Large intestine (tissue), 3 donors: ENCODE measurements around the gene FGFR1OP2. TPM values are rescaled to one million over a fixed set of nuclear protein-coding genes. Genes with fewer than 3 reads are reported as not detected.
A peak's percentile ranks its signal among the peaks of the same experiment; 100 is the strongest.
"Not testable (repeated sequence)": the region's sequence is repeated elsewhere in the genome, so short reads cannot be mapped to it uniquely, and the experiment has no call there.

Experiments
- DNase-seq, 2 donors: peaks; one replicate each; pipeline versions ENCODE4 v3.0.0 to v3.0.0-alpha.2; 2013
- H3K27ac ChIP-seq: one replicate; pipeline ENCODE4 v1.5.1; 2013; ENCODE audit warnings: low read length
- H3K27me3 ChIP-seq: 2 replicates; pipeline ENCODE4 v1.6.1; 2013; ENCODE audit warnings: low read length; ENCODE audit not compliant: control insufficient read depth, insufficient read depth
- H3K36me3 ChIP-seq: 2 replicates; pipeline ENCODE4 v1.6.1; 2013; ENCODE audit warnings: low read length; ENCODE audit not compliant: control insufficient read depth, insufficient read depth
- H3K4me1 ChIP-seq: one replicate; pipeline ENCODE4 v1.6.1; 2013; ENCODE audit warnings: low read length; ENCODE audit not compliant: control insufficient read depth, insufficient read depth
- H3K4me3 ChIP-seq: one replicate; pipeline ENCODE4 v1.5.1; 2013; ENCODE audit warnings: low read length
- H3K9me3 ChIP-seq: one replicate; pipeline ENCODE4 v1.6.1; 2013; ENCODE audit warnings: mild to moderate bottlenecking, low read depth, low read length, moderate library complexity; ENCODE audit not compliant: control insufficient read depth
- WGBS: methylation state at CpG from one replicate; pipeline ENCODE4 v1.1.5; 2013; ENCODE audit warnings: low lambda C conversion rate; ENCODE audit not compliant: insufficient coverage; 5-methylcytosine and 5-hydroxymethylcytosine counted together
- polyA plus RNA-seq: library from polyadenylated mRNA; unstranded; fragments of 120-200 nt; gene quantifications from one replicate; pipeline ENCODE4 v1.2.1, GENCODE V29; 2013

Gene FGFR1OP2
- polyA plus RNA-seq, 1 donor: 53.3 TPM

DNA sequence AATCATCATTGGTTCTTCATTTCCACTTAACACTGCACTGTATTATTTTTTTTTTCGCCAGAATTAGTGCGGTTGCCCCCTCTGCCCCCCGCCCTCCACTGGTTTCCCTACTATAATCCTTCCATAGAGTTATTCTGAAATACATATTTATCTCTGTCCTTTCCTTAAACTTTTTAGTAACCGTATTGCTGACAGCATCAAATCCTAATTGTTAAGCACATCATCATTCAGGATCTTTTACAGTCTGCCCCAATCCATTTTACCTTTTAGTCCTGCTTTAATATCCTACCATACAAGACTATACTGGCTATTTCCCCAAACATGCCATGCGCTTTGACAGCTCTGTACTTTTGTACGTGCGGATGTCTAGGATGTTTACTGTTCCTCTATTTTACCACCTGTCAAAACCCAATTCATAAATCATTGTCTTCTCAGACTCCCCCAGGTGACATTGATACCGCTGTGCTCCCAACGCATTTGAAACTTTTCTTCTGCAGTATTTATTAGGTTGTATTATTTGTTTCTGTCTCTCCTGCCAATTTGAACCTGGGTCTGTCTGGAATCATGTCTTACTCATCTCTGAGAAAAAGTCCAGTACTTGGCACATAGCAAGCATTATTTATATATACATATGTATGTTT lies 1.0 kb downstream of the FGFR1OP2 start:
- peak overlapping the region; percentile 97 for H3K27ac ChIP-seq
- no peaks in the 10 kb centered on the region for H3K27me3 ChIP-seq
- H3K36me3 ChIP-seq: no peaks in the 10 kb centered on the region
- H3K4me3 ChIP-seq: peak overlapping the region; percentile 98
- DNase-seq: peak; percentile 7 to 24
- WGBS: 0% methylated on average over 2 of the region's 9 CpGs
- peaks cover 8% of the 10 kb centered on the region for H3K4me1 ChIP-seq
- H3K9me3 ChIP-seq: no peaks in the 10 kb centered on the region

DNA sequence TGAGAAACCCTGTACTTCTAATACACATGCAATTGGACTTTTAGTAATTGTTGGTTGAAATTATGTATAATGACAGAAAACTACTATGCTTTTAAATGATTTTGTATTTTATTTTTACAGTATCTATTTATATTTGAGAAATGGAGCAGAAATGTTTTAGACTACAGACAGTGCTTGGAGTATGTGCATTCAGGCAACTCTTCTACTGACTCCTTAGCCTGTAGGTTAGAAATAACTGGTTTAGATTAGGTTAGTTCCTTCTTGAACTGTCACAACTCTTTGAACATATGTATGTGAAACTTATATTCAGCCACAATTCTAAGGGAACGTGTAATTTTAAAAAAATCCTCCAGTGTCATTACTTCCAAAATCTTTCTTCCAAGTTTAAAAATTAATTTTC lies 1.7 kb downstream of the FGFR1OP2 start:
- peaks cover 8% of the 10 kb centered on the region for H3K4me1 ChIP-seq
- no peaks in the 10 kb centered on the region for H3K27me3 ChIP-seq
- DNase-seq: no peak
- WGBS: 70% methylated on average over 1 of the region's 1 CpG
- H3K4me3 ChIP-seq: no peak overlapping the region
- H3K9me3 ChIP-seq: no peaks in the 10 kb centered on the region
- no peak overlapping the region for H3K27ac ChIP-seq
- no peaks in the 10 kb centered on the region for H3K36me3 ChIP-seq

DNA sequence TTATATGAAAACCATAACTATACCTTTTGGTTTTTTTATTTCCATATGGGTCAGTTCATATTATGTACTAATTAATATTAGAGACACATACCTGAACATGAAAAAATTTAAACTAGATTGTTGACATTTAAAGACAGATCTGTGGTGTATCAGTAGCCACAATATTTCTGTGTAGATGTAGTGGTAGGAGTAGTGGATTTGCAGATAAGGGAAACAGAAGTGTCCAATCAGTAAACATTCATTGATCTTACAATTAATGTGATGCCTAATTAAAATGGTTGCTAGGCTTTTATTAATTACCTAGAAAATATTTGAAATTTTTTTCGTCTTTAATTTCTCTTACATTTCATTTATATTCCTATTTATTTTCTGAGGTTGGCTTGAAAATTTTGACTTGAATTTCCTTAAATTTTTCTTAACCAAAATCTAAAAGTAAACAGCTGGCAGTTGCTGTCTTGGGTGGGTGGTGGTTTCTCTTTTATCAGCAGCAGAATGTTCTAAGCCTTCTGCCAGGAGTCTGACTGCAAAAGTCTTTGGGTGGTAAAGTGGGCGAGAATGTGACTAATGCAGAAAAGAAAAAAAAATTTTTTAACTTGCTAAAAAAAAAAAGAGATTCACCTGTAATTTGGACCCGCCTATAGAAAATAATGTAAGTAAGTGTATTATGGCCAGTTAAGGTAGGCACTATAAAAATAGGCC lies 2.4 kb downstream of the FGFR1OP2 start:
- H3K27me3 ChIP-seq: no peaks in the 10 kb centered on the region
- no peaks in the 10 kb centered on the region for H3K9me3 ChIP-seq
- peaks cover 8% of the 10 kb centered on the region for H3K4me1 ChIP-seq
- no peak for DNase-seq
- no peak overlapping the region for H3K27ac ChIP-seq
- no peaks in the 10 kb centered on the region for H3K36me3 ChIP-seq
- WGBS: 88% methylated on average over 2 of the region's 3 CpGs
- no peak overlapping the region for H3K4me3 ChIP-seq

DNA sequence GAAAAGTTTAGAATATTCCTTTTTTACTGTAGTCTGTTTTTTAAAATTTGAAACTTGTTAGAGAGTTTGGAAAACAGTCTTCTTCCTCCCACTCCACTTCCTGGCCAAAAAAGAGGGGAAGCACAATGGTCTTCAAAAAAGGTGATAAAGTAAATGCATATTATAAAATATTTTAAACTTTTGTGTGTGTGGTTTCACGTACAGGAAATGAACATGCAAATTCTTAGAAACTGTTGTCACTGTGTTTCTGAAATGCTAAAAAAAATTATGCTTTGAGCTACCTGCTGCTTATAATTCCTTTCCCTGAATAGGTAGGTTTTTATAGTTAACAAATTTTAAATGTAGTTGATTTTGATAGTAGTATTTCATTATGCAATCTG lies 2.9 kb downstream of the FGFR1OP2 start:
- no peak overlapping the region for H3K27ac ChIP-seq
- peaks cover 5% of the 10 kb centered on the region for H3K4me1 ChIP-seq
- no peaks in the 10 kb centered on the region for H3K9me3 ChIP-seq
- no peaks in the 10 kb centered on the region for H3K27me3 ChIP-seq
- WGBS: 100% methylated on average over 1 of the region's 1 CpG
- no peaks in the 10 kb centered on the region for H3K36me3 ChIP-seq
- no peak overlapping the region for H3K4me3 ChIP-seq
- no peak for DNase-seq

DNA sequence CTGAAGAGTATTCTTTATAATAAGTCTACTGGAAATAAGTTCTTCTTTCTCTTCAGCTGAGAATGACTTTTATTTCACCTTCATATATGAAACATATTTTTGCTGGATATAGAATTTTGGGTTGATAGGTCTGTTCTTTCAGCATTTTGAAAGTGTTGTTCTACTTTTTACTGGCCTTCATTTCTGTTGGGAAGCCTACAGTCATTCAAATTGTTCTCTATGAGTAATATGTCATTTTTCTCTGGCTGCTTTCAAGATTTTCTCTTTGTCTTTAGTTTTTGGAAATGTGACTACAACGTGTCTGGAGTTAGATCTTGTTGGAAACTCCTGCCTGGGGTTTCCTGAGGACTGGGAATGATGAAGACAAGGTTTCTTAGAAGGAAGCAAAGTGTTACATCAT lies 10.0 kb downstream of the FGFR1OP2 start:
- Histone ChIP-seq H3K4me3 (no peak overlapping the region), H3K9me3 (peaks cover 7% of the 10 kb centered on the region), H3K27ac (no peak overlapping the region), H3K36me3 (no peaks in the 10 kb centered on the region), H3K27me3 (no peaks in the 10 kb centered on the region), H3K4me1 (no peaks in the 10 kb centered on the region)
- no CpG with 5 or more reads among the region's 1 CpG for WGBS
- DNase-seq: no peak

DNA sequence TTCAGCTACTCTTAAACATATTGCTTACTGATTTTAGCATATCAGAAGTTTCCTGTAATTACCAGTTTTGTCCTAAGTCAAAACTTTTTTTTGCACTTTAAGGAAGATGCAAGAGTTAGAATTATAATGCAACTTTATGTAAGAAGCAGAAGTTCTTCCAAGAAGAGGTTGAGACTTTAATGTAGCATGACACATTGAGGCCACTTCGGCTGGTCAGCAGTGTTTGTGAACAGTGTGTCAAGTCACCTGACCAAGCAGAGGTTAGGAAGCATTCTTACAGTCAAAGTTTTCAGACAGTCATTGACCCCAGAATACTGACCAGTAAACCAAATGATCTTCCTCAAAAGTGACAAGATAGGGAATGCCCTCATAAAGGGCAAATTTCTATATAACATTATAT lies 15.2 kb downstream of the FGFR1OP2 start:
- WGBS: no CpG with 5 or more reads among the region's 1 CpG
- H3K9me3 ChIP-seq: peaks cover 4% of the 10 kb centered on the region
- no peaks in the 10 kb centered on the region for H3K27me3 ChIP-seq
- peaks cover 13% of the 10 kb centered on the region for H3K36me3 ChIP-seq
- H3K4me3 ChIP-seq: no peak overlapping the region
- DNase-seq: peak; percentile 13 to 34
- no peak overlapping the region for H3K27ac ChIP-seq
- H3K4me1 ChIP-seq: no peaks in the 10 kb centered on the region

DNA sequence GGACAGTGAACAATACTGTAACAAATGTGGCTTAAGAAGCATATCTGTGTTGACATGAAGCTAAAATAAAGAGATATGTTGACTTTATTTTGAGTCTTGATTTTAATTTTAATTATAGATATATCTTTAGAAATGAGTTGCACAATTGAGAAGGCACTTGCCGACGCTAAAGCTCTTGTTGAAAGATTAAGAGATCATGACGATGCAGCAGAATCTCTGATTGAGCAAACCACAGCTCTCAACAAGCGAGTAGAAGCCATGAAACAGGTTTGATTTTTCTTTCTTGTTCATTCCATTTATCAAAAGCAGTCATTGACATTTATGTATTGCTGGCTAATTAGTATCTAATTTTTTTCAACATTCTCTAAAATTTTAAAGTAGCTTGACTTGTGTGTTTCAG lies 15.8 kb downstream of the FGFR1OP2 start:
- Histone ChIP-seq H3K36me3 (peaks cover 13% of the 10 kb centered on the region), H3K4me1 (no peaks in the 10 kb centered on the region), H3K4me3 (no peak overlapping the region), H3K27me3 (no peaks in the 10 kb centered on the region), H3K9me3 (peaks cover under 1% of the 10 kb centered on the region), H3K27ac (no peak overlapping the region)
- 60% methylated on average over 2 of the region's 4 CpGs for WGBS
- no peak for DNase-seq

DNA sequence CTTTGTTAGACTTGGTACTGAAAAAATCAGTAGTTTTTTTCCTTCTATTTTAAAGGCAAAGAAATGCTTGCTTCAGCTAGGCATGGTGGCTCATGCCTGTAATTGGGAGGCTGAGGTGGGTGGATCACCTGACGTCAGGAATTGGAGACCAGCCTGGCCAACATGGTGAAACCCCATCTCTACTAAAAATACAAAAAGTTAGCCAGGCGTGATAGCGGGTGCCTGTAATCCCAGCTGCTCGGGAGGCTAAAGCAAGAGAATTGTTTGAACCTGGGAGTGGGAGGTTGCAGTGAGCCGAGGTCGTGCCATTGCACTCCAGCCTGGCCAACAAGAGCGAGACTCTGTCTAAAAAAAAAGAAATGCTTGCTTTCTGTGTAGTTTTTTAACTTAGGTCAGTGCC lies 23.1 kb downstream of the FGFR1OP2 start:
- not testable (repeated sequence) for DNase-seq, H3K4me3 ChIP-seq, H3K27me3 ChIP-seq, H3K9me3 ChIP-seq, H3K27ac ChIP-seq, H3K4me1 ChIP-seq
- H3K36me3 ChIP-seq: peaks cover 27% of the 10 kb centered on the region
- no CpG with 5 or more reads among the region's 7 CpGs for WGBS

DNA sequence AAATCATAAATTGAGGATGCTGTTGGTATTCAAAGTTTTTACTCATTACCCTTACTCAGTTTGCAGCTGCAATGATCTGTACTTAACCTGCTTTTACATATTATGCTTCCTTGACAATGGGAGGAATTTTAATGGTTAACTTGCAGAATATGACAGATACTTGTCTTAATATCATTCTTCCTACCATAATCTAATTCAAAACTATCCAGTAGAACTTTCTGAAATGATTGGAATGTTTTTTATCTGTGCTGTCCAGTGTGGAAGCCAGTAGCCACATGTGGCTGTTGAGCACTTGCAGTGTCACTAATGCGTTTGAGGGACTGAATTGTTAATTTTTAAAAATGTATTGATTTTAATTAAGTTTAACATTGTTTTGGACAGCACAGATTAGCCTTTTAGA lies 23.5 kb downstream of the FGFR1OP2 start:
- no peaks in the 10 kb centered on the region for H3K4me1 ChIP-seq
- no peak overlapping the region for H3K4me3 ChIP-seq
- WGBS: no CpG with 5 or more reads among the region's 1 CpG
- H3K9me3 ChIP-seq: no peaks in the 10 kb centered on the region
- peaks cover 27% of the 10 kb centered on the region for H3K36me3 ChIP-seq
- H3K27me3 ChIP-seq: no peaks in the 10 kb centered on the region
- no peak overlapping the region for H3K27ac ChIP-seq
- no peak for DNase-seq

DNA sequence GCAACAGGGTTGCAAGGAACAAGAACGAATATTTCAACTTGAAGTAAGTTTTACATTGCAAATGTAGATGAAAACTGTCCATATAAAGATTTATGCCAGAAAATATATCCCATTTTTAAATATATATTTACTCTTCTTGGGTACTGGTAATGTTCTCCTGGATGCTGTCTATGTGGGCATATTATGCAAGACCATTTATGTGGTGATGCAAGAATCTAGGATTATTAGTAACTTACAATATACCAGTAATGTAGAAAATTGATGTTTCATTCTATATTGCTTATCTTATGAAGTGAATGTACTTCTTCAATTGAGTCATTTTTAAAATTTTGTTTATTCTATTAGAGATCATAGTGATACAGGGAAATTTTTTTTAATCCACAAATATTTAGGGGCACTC lies 25.1 kb downstream of the FGFR1OP2 start:
- DNase-seq: no peak
- Histone ChIP-seq H3K4me3 (no peak overlapping the region), H3K36me3 (peaks cover 24% of the 10 kb centered on the region), H3K27me3 (no peaks in the 10 kb centered on the region), H3K27ac (no peak overlapping the region), H3K4me1 (no peaks in the 10 kb centered on the region), H3K9me3 (no peaks in the 10 kb centered on the region)
- WGBS: 86% methylated on average over 1 of the region's 1 CpG

DNA sequence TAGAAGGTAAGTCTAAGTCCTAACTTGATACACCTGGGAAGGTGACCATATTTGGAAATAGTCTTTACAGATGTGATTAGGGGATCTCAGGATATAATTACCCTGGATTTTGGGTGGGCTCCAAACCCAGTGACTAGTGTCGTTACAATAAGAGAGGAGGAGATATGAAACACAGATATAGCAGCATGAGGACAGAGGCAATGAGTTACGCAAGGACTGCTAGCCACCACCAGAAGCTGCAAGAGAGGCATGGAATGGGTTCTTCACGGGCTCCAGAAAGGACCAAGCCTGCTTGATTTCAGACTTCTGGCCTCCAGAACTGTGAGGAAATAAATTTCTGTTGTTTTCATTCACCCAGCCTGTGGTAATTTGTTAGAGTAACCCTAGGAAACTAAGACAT lies 28.6 kb downstream of the FGFR1OP2 start:
- H3K27ac ChIP-seq: no peak overlapping the region
- no CpG with 5 or more reads among the region's 3 CpGs for WGBS
- no peaks in the 10 kb centered on the region for H3K9me3 ChIP-seq
- H3K27me3 ChIP-seq: no peaks in the 10 kb centered on the region
- no peak overlapping the region for H3K4me3 ChIP-seq
- DNase-seq: no peak
- no peaks in the 10 kb centered on the region for H3K4me1 ChIP-seq
- H3K36me3 ChIP-seq: peaks cover 28% of the 10 kb centered on the region
